ENCODE data around the gene BEND6.

DNA sequence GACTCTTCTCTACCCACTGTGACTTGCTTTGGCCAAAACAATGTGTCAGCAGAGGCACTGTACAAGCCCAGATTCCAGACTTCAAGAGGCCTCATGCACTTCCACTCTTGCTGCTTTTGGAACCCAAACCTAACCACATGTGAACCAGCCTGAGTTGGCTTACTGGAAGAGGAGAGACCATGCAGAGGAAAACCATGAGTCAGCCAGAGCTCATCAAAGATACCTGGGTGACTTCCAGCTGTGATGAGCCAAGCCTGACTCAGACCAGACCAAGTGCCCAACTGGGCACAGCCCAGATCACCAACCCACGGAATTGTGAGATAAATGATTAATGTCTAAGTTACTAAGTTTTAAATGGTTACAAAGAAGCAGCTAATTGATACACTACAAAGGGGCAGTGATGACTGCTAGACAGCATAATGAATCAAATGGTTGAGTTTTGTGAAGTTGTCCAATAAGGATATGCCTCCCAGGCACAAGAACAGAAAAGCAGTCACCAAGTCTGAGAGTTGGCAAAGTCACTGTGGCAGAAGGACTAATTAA lies 16.2 kb upstream of the BEND6 start:
- TF ChIP-seq, protein P1, sequence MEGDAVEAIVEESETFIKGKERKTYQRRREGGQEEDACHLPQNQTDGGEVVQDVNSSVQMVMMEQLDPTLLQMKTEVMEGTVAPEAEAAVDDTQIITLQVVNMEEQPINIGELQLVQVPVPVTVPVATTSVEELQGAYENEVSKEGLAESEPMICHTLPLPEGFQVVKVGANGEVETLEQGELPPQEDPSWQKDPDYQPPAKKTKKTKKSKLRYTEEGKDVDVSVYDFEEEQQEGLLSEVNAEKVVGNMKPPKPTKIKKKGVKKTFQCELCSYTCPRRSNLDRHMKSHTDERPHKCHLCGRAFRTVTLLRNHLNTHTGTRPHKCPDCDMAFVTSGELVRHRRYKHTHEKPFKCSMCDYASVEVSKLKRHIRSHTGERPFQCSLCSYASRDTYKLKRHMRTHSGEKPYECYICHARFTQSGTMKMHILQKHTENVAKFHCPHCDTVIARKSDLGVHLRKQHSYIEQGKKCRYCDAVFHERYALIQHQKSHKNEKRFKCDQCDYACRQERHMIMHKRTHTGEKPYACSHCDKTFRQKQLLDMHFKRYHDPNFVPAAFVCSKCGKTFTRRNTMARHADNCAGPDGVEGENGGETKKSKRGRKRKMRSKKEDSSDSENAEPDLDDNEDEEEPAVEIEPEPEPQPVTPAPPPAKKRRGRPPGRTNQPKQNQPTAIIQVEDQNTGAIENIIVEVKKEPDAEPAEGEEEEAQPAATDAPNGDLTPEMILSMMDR (IDR thresholded peaks at IDR 0.05): no peak
- TF ChIP-seq POLR2A (IDR thresholded peaks at IDR 0.05) (no peak), POLR2AphosphoS5 (IDR thresholded peaks at IDR 0.05) (no peak)
